SU-DHL-6 (cell line): ENCODE data around the gene RASA1.

Experiments
- EZH2phosphoT487 ChIP-seq: fragments of 200-600 bp; sonication (generic), shearing (Covaris generic); conservative IDR thresholded peaks from 2 replicates; pipeline ENCODE4 v1.6.1; 2018; ENCODE audit warnings: mild to moderate bottlenecking, antibody characterized with exemption, low read length, moderate library complexity, mixed read lengths
- TF ChIP-seq, protein P1 (sequence below): fragments of 200-600 bp; sonication (generic); IDR thresholded peaks from one replicate; pipeline ENCODE4 v1.5.1; 2017; ENCODE audit warnings: antibody characterized with exemption, mild to moderate bottlenecking, low read length, moderate library complexity; ENCODE audit not compliant: insufficient read depth, poor library complexity, severe bottlenecking

- TF ChIP-seq, protein P1, sequence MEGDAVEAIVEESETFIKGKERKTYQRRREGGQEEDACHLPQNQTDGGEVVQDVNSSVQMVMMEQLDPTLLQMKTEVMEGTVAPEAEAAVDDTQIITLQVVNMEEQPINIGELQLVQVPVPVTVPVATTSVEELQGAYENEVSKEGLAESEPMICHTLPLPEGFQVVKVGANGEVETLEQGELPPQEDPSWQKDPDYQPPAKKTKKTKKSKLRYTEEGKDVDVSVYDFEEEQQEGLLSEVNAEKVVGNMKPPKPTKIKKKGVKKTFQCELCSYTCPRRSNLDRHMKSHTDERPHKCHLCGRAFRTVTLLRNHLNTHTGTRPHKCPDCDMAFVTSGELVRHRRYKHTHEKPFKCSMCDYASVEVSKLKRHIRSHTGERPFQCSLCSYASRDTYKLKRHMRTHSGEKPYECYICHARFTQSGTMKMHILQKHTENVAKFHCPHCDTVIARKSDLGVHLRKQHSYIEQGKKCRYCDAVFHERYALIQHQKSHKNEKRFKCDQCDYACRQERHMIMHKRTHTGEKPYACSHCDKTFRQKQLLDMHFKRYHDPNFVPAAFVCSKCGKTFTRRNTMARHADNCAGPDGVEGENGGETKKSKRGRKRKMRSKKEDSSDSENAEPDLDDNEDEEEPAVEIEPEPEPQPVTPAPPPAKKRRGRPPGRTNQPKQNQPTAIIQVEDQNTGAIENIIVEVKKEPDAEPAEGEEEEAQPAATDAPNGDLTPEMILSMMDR, result no peak
- TF ChIP-seq EZH2phosphoT487, result no peak
Measured at GRCh38 chr5:87398981-87399614, 131.4 kb downstream of the RASA1 start.
